Testis (tissue), 3 donors: Measurements from ENCODE around the gene CCBE1. TPM values are rescaled to one million over a fixed set of nuclear protein-coding genes. Genes with fewer than 3 reads are reported as not detected.
"Not testable (repeated sequence)": the region's sequence is repeated elsewhere in the genome, so short reads cannot be mapped to it uniquely, and the experiment has no call there.

Source experiments
- DNase-seq: peaks from one replicate; pipeline ENCODE4 v3.0.0-alpha.2; 2019
- H3K27ac ChIP-seq, 2 donors: fragments of 200-600 bp; sonication (generic); one replicate each; pipeline ENCODE4 v1.5.1; 2019
- H3K27me3 ChIP-seq: fragments of 200-600 bp; sonication (generic); one replicate; pipeline ENCODE4 v1.5.1; 2019
- H3K36me3 ChIP-seq: fragments of 200-600 bp; sonication (generic); one replicate; pipeline ENCODE4 v1.5.1; 2017; ENCODE audit warnings: low read depth; ENCODE audit errors: missing control alignments
- H3K4me1 ChIP-seq: fragments of 200-600 bp; sonication (generic); one replicate; pipeline ENCODE4 v1.5.1; 2019
- H3K4me3 ChIP-seq, 2 donors: fragments of 200-600 bp; sonication (generic); one replicate each; pipeline ENCODE4 v1.5.1; 2017 to 2019
- H3K9me3 ChIP-seq: fragments of 200-600 bp; sonication (generic); one replicate; pipeline ENCODE4 v1.5.1; 2017
- POLR2A ChIP-seq: fragments of 450-650 bp; IDR thresholded peaks from one replicate; pipeline ENCODE4 v1.6.1; 2017; ENCODE audit warnings: antibody characterized with exemption, mild to moderate bottlenecking, moderate library complexity
- WGBS, 2 donors: methylation state at CpG; one replicate each; pipeline ENCODE4 v1.1.5; 2018; 5-methylcytosine and 5-hydroxymethylcytosine counted together
- intact Hi-C: fragments of 100-400 bp; cut with DNase I; formaldehyde crosslinking; loops from one replicate; pipeline ENCODE4 v1.15.1; 2023; ENCODE audit warnings: low total_unique reads
- polyA plus RNA-seq: library from polyadenylated mRNA; stranded (reverse); fragments of 350-450 nt; fragmentation: Illumina TruSeq; extraction: RNeasy Lipid Tissue Mini Kit (QIAGEN cat#74804); gene quantifications from one replicate; pipeline ENCODE4 v1.2.3, GENCODE V29; 2014; ENCODE audit warnings: low read depth, low replicate concordance; ENCODE audit not compliant: insufficient read depth
- total RNA-seq, 2 donors: library from RNA; depleted of rRNA; stranded (reverse); fragments of >200 nt; gene quantifications; one replicate each; pipeline ENCODE4 v1.2.3, GENCODE V29; 2016
- TF ChIP-seq, protein P1 (sequence below), 3 experiments: fragments of 450-650 bp in 2 of 3; fragments of 200-600 bp in 1 of 3; sonication (generic) in 1 of 3; IDR thresholded peaks; one replicate each; pipeline ENCODE4 v1.5.1; 2016 to 2019; ENCODE audit warnings: antibody characterized with exemption in 3 of 3, mild to moderate bottlenecking in 2 of 3, moderate library complexity in 1 of 3

Gene CCBE1
- total and polyA plus RNA-seq, 3 donors from 2014 or later: 1.8 to 2.6 (median 1.9) TPM

DNA sequence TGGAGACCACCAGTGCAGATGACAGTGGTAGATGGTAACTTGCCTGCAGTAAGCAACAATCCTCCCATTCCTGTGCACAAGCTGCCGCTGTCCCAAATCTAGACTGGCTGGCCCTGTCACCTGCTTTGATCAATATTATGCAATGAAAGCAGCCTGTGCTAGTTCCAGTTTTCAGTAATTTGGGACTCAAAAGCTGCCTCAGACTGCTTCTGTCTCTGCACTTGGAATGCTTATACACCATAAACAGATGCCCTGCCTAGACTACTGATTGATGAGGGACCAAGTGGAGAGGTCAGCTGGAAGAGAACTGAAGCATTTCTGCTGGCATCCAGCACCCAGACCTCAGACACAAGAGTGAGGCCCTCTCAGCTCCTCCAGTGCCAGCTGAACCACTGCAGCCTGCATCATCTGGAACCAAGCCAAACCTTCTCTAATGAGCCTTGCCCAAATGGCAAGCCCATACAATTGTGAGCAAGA is 24.9 kb downstream of the CCBE1 start:
- Histone ChIP-seq H3K27me3 (no peaks in the 10 kb centered on the region), H3K36me3 (no peaks in the 10 kb centered on the region), H3K4me3 (no peak overlapping the region), H3K4me1 (no peaks in the 10 kb centered on the region), H3K9me3 (no peaks in the 10 kb centered on the region), H3K27ac (no peak overlapping the region)
- TF ChIP-seq, protein P1, sequence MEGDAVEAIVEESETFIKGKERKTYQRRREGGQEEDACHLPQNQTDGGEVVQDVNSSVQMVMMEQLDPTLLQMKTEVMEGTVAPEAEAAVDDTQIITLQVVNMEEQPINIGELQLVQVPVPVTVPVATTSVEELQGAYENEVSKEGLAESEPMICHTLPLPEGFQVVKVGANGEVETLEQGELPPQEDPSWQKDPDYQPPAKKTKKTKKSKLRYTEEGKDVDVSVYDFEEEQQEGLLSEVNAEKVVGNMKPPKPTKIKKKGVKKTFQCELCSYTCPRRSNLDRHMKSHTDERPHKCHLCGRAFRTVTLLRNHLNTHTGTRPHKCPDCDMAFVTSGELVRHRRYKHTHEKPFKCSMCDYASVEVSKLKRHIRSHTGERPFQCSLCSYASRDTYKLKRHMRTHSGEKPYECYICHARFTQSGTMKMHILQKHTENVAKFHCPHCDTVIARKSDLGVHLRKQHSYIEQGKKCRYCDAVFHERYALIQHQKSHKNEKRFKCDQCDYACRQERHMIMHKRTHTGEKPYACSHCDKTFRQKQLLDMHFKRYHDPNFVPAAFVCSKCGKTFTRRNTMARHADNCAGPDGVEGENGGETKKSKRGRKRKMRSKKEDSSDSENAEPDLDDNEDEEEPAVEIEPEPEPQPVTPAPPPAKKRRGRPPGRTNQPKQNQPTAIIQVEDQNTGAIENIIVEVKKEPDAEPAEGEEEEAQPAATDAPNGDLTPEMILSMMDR (IDR thresholded peaks at IDR 0.05): no peak
- no peak for TF ChIP-seq POLR2A
- WGBS, 2 donors: 100% methylated on average over 1 of the region's 1 CpG
- intact Hi-C loops: no loop called here
- no peak for DNase-seq

DNA sequence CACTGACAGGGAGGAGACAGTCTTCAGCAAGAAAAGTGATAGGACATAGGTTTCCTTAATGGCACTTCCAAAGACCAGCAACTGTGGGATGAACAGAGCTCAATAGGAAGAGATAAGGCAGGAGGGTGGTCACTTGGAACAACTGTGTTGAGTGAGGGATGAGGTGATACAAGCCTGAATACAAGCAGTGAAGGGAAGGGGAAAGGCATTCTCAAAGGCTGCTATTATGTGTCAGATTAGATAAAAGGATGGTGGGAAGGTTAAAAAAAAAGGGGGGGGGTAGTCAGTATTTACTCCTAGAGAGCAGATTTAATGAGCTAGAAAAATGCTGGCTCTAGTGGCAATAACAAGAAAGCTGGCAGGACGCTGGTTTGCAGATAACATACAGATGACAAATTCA is 25.7 kb downstream of the CCBE1 start:
- H3K27me3 ChIP-seq: no peaks in the 10 kb centered on the region
- no peak for DNase-seq
- H3K9me3 ChIP-seq: no peaks in the 10 kb centered on the region
- 41 to 50% methylated on average over 1 of the region's 1 CpG for WGBS, 2 donors
- no peak overlapping the region for H3K4me3 ChIP-seq
- no peak overlapping the region for H3K27ac ChIP-seq
- intact Hi-C loops: no loop called here
- H3K4me1 ChIP-seq: no peaks in the 10 kb centered on the region
- no peaks in the 10 kb centered on the region for H3K36me3 ChIP-seq
- no peak for TF ChIP-seq POLR2A
- TF ChIP-seq, protein P1 (IDR thresholded peaks at IDR 0.05): no peak

DNA sequence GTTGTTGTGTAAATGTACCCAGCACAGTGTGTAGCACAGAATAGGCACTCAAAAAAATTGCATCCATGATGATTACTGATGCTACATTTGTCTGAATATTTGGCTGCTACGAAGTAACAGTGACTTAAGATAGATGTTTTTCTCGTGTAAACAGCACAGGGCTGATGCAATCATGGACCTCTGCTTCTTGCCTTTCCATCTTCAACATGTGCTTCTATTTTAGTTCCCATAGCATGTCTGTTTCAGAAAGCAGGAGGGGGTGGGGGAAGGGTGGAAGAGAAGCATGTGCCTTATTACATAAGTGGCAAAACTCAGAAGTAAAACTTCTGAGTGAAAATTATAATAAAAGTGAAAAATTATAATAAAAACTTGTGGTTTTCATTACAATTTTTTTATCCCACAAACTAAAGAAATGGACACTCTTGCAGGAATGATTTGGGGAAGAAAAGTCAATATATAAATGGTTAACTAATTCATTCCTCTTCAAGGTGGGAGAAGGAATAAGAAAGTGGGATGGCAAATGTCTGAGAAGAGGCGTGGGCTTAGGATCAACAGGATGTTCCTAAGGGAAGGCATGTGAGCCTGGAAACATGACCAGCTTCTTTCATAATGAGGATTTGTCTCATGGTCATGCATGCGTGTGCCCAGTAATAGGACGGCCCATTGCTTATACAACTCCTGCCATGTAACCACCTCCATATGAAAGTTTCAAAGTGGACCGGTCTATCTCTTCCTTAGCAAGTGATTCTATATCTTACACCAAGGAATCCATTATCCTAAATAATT is 27.2 kb downstream of the CCBE1 start:
- H3K27ac ChIP-seq: no peak overlapping the region
- H3K36me3 ChIP-seq: no peaks in the 10 kb centered on the region
- no peak overlapping the region for H3K4me3 ChIP-seq
- intact Hi-C loops: no loop called here
- no peaks in the 10 kb centered on the region for H3K27me3 ChIP-seq
- TF ChIP-seq POLR2A: no peak
- TF ChIP-seq, protein P1 (IDR thresholded peaks at IDR 0.05): no peak
- no peak for DNase-seq
- no peaks in the 10 kb centered on the region for H3K4me1 ChIP-seq
- H3K9me3 ChIP-seq: no peaks in the 10 kb centered on the region
- WGBS, 2 donors: 84 to 89% methylated on average over 6 of the region's 6 CpGs

DNA sequence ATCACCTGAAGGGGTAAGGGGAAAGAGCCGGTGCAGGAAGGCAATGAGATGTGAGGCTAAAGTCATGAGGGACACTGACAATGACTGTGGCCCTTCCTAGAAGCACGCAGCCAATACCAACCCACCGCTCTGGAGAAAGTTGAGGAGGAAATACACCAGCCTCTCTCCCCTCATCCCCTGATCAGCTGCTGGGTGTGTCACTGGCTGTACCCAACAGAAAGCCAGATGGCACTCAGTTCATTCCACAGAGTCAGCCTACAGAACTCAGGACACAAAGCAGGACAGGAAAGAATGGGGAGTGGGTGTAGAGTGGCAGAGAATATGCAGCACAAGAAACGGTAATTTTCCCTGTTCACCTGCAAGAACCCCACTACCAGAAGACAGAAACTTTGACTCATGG is 29.7 kb downstream of the CCBE1 start:
- no peak overlapping the region for H3K4me3 ChIP-seq
- intact Hi-C loops: no loop called here

DNA sequence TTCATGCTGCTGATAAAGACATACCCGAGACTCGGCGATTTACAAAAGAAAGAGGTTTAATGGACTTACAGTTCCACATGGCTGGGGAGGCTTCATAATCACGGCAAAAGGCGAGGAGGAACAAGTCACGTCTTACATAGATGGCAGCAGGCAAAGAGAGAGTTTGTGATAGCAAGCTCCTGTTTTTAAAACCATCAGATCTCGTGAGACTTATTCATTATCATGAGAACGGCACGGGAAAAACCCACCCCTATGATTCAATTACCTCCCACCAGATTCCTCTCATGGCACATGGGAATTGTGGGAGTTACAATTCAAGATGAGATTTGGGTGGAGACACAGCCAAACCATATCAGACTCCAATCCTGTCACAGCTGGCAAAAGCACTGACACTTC is 31.2 kb downstream of the CCBE1 start:
- H3K4me3 ChIP-seq, intact Hi-C loops, H3K27ac ChIP-seq, H3K9me3 ChIP-seq, DNase-seq, H3K27me3 ChIP-seq, H3K4me1 ChIP-seq, H3K36me3 ChIP-seq: not testable (repeated sequence)
- 66 to 73% methylated on average over 9 of the region's 9 CpGs for WGBS, 2 donors

More for the DNA sequence above, 29.7 kb downstream of the CCBE1 start:
- Histone ChIP-seq H3K4me1 (no peaks in the 10 kb centered on the region), H3K27ac (no peak overlapping the region), H3K9me3 (no peaks in the 10 kb centered on the region), H3K27me3 (no peaks in the 10 kb centered on the region), H3K36me3 (no peaks in the 10 kb centered on the region)
- no peak for TF ChIP-seq POLR2A
- TF ChIP-seq, protein P1 (IDR thresholded peaks at IDR 0.05): no peak
- WGBS, 2 donors: 75 to 91% methylated on average over 4 of the region's 4 CpGs
- DNase-seq: no peak
